DMS79 treated with DMSO at 0.1 percent for 48 hours (cell line): ENCODE measurements around the gene RNF220.

Experiments
- DNase-seq: peaks from one replicate; lab custom pipeline; 2025; lab: John Stamatoyannopoulos, UW

RNF220 gene

DNA sequence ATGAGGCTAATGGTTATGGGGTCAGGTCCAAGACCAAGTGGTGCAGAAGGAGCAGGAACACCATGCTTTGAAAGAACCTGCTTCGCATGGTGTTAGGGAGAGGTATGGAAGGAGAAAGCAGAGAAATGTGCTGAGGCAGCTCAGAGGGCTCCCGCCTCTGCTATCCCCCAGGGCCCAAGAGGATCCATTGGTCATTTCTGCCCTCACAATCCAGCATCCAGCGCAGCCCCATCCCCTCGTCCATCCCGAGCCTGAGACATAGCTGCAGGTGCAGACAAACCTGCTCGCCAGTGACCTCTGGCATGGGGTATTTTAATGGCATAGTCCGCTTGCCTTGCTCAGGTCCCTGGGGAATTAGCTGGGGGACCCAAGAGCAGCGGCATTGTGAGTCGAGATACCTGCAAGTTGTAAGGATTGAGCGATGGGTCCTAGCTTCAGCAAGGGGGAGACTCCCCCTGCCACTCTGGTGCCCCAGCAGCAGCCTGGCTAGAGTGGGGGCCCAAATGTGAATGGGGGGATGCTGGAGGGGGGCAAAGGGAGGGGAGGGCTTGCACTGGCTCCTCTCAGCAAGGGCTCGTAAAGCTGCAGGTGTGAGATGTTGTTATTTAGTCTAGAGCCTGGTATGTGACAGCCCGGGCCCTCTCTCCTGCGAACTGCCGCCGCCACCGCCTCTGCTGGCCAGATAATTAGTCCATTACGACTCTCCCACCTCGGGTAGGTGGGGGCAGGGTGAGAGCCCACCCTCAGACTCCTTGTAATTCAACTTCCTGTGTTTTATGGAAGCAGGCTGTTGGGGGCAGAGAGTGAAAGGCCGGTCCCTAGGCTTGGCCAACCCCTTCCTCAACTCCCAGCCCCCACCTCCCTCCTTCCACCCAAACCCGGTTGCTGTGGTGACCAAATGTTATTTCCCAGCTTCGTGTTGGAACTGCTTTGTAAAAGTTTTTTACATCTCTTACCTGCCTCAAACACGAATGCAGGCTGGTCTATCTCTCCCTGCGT, 118.8 kb downstream of the RNF220 start:
- no peak for DNase-seq

DNA sequence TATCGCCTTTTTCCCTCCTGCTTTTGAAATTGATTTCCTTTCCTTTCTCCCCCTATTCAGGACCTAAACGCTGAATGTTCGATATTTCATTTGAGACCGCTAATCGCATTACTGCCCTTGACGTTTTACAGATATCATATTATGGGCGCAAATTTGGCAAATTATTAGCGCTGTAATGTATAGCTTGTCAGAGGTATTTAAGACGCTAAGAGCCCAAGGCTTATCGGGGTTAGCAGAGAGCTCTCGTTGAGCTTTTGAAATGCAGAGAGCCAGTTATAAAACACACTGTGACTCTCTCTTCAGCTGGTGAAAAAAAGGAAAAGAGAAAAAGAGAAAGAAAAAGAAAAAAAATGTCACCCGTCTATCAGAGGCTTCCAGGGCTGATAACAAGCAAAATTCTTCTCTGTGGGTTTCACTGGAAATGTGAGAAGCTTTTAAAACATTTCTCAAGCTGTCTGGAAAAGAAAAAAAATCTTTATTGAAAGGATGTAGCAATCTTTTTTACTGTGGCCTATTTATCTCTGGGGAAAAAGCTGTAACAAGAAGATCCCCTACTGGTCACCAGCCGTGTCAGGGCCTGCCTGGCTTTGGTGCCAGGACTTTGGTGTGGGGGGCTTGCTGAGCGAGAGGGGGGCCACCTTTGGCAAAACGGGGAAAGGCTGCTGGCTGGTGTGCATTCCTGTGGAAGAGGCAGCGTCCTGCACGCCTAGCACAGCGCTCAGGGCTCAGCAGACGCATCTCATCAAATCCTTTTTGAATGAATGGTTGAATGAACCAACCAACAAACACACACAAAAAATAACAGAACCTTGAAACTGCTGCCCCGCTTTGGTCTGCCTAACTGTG, 119.8 kb downstream of the RNF220 start:
- DNase-seq: no peak

DNA sequence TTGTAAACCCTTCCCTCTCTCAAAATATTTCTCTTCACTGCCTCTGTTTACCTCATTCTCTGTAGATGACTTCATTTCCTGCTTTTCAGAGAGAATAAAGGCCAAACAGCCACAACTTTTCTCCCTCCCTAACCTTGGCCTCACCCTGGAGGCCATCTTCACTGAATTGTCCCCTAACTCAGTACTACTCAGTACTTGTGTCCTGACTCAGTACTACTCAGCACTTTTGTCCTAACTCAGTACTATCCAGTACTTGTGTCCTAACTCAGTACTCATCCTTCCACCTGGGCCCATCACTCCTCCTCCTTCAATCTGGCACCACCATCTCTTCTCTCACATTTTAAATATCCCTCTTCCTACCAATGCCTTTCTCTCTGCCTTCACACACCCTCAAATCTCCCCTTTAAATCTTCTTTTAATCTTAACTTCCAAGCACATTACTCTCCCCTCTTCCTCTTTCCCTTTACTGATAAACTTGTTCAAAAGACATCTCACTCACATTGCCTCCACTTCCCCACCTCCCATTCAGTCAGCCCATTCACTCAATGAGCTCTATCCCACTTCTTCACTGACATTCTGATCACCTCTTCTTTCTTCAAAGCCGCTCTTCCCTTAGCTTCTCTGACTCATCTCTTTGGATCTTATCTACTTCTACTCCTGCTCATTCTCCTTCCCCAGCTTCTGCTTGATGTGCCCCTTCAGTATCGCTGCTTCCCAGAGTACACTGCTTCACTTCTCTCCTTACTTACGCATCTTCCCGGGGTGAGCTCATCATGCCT, 121.4 kb downstream of the RNF220 start:
- no peak for DNase-seq

DNA sequence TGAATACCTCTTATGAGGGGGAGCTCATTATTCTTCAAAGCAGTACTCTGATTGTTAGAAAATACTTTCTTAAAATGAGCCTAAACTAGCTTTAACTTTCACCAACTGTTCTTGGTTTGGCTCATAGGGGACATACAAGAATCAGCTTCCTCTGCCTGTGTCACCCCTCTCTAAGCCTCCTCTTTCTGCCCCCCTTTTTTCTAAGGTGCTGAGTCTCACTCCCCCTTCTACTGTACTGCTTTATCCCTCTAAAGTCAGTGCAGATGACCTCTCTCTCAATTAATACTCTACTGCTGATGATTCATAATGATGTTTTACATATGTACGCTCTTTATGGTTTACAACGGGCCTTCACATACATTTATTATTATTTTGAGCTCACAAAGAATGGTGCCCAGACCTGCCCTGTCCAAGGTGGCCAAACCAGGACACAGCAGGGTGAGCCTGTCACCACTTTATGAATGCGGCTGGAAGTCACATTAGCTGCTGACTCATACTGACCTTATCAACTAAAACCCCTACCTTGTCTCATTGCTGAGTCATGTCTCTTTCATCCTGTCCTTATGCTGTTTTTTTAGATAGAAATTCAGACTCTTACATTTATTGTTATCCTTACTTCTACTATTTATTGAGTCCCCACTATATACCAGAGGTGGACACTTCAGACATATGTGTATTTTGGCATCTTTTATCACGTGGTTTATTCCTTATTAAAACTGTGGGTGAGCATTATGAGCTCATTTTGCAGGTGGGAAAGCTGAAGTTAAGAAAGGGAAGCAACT, 126.9 kb downstream of the RNF220 start:
- DNase-seq: no peak

DNA sequence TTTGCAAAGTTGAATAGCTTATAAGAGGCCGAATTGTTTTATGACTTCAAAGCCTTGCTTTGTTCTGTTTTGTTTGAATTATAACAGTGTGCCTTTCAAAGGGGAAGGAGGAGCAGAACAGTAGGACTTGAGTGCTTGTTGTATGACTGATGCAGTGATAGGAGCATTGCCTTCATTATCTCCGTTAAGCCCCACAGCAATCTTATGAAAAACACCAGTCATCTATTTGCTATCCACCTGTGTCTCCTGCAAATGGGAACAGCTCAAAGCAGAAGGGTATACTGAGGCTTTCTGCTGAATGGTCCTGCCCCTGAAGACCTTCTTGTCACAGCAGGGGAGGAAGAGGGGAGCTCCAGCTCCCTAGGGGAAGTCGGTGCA, 127.5 kb downstream of the RNF220 start:
- no peak for DNase-seq

DNA sequence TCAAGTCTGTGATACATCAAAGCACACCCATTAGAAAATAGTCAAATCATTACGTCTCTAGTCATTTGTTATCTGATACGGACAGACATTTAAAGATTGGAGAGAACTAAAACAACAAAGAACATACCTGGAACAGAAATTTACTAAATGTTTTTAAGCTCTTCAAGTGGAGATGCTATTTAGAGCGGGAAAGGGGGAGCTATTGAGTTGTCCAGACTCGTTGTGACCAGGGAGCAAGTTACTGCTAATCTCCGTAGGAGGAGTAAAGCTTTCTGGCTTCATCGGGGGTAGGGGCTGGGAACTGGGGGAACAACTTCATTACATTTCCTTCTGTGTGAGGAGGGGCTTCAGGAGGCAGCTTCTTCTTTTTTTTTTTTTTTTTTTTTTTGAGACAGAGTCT, 129.7 kb downstream of the RNF220 start:
- no peak for DNase-seq

DNA sequence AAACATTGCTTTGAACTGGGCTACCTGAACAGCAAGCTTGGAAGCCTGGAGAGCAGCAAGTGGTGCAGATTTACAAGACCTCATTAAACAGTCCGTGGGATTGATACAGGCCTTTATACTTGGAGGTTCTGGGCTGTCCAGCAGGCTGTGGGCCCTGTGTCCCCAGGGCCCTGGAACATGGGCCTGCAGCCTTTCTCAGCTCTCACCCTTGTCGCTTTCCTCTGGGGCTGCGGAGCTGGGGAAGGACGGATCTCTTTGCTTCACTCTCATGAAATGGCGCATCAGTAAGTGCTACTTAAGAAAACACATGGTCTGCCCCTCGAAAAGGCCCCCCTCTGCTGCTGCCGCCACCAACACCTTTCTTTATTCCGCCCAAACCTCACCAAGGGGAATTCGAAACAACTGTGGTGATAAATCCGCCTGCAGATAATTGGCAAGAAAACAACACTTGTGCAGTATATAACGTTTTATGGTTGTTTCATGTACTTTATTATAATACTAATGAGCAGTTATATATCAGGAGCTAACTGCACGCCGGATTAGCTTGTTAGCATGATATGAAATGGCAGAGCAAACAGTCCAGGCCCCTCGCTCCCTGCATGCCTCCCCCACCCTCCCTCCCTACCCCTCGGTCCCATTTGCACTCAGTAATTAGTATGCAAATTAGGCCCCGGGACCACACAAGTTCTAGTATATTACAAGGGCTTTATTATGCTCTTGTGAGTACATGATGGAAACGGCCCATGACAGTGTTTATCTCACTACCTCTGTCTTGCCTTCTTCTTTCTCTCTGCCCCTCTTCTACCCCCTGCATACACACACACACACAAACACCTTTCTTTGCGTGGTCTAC, 131.5 kb downstream of the RNF220 start:
- DNase-seq: no peak

DNA sequence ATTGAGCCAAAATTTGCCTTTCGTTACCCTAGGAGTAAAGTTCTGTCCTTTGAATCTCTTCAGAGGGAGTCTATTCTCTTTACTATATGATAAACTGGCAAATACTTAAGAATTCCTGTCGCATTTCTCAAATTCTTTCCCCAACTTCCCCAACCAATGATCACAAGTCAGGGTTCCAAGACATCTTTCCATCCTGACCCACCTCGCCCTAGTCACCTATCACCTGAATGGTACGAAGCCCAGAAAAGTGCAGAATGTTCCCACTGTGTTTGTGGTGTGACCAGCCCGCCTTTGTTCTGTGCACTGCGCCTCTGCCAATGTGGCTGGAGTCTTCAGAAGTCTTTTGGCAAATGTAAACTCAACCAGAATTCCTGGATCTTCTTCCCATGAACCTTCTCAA, 132.5 kb downstream of the RNF220 start:
- DNase-seq: no peak

DNA sequence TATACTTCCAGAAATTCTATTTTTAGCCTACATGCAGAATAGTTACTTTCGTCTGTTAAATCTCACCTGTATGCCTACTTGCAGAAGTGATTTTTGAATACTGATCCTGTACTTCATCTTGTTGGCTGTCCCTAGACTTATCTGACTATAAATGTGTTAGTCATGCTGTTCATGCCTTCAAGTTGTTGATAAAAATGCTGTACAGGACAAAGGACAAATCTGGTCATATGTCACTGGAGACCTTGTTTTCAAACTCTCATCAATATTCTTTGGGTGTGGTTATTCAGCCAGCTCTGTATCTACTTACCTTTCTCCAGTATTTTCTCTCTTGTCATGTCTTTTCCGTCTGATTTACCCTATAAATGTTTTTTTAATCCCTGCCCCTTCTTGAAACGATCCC, 132.9 kb downstream of the RNF220 start:
- DNase-seq: no peak

DNA sequence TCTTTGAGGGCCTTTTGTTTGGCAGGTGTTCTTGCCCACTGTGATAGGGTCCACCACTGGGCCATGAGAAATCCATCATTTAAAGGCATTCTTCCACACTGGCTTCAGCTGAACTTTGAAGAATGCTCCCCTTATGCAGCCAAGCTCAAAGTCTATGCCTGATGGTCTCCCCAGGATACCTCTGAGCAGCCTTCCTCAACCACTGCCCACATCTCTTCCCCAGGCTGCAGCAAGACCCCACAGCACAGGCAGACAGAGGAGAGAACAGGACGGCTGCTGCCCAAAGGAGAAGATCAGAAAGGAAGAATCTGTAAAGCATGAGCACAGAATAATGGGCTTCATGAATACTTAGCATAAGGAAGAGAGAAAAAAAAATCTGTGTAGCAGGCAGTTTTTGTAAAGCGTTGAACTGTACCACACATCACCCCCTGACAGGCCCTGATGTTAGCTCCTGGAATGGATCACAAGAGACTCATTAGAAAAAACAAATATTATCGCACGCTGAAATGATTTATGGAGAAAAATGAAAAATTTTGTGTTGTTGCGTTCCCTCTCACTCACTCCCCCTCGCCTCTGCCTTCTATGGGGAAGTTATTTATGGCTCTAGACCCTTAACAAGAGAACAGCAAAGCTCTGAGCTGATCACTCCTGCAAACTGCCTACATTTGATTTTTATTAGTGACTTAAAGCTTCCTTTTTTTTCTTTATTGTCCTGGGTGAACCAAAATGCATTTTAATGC, 135.1 kb downstream of the RNF220 start:
- DNase-seq: no peak

DNA sequence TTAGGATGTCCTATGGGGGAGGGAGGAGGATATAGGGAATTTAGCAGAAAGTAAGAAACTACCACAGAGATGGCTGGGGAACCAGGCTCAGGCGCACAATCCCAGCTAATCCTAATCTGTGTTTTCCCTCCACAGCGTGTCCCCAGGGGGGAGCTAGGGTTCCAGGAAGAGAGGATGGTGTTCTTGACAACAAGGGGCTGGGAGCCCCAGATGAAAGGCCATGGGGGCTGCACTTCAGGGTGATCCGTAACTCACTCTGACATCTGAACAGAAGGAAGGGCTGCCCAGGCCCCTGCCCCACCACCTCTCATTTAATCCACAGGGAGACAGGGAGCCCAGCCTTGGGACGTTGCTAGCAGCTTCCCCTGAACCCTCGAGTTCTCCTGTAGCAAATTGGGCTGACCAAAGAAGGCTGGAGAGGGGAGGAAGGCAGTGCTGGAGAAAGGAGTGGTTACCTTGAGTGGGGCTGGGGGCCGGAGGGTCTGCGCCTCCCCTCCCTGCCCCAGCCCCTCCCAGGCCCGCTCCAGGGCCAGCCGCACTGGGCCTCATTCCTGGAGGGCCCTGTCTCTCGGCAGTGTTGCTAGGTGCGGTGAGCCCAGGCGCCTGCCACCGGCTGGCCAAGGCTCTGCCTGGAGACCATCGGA, 137.5 kb downstream of the RNF220 start:
- no peak for DNase-seq

DNA sequence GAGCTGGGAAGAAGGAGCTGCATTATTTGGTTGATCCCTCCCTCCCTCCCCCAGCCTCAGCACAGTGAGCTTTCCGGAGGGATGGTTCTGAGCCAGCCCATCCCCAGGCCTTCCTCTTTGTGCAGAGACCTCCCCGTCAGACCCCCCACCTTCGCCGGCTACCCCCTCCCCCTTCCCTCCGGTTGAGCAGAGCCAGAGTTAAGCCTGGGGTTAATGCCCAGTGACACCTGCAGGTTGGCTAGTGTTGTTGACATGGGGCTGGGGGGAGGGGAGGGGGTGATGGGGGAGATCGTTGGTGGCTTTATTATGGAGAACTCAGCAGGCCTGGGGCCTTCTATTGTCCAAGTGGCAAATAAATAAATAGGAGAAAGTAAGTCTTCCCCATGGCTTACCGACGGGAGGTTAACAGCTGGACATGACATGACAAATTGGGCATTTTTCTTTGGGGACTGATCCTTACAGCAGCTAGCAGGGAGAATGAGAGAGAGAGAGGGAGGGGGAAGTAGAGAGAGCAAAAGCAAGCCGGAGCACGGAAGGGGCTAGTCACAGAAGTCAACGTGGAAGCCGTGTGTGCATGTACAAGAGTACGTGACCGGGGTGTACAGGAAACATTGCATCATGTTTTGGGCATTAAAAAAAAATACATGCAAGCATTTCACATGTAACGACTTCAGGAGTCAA, 138.1 kb downstream of the RNF220 start:
- no peak for DNase-seq

DNA sequence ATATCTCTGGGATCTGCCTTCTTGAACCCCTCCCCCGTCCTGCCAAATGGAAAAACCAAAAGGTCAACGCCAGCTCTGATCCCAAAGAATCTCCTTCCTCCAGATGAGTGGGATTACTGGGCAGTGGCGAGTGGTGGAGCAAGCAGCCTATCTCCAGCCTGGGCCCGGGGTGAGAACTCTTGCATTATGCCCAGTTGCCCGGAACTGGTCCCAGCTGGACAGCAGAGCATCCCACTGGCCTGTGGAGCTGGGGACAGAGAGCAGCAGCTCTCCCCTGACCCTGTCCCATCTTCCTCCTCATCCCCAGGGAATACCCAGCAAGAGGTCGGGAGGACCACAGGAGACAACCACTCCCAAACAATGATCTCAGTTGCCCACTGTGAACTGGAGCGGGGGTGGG, 138.7 kb downstream of the RNF220 start:
- DNase-seq: no peak

DNA sequence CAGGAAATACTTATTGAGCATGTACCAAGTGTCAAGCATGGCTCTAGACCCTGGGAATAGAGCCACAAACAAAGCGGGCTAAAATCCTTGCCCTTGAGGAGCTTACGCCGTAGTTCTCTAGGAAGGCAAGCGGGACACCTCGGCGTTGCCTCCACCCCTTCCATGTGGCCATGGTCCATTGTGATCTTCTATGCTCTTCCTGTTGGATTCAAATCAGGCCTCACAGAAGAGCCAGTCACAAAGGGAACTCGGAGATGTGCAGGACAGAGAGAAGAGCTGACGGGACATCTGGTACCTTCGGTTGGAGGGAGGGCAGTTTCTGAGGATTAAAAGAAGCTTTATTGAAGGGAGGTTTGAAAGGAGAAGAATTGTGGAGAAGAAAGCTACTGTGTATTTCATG, 139.9 kb downstream of the RNF220 start:
- no peak for DNase-seq

DNA sequence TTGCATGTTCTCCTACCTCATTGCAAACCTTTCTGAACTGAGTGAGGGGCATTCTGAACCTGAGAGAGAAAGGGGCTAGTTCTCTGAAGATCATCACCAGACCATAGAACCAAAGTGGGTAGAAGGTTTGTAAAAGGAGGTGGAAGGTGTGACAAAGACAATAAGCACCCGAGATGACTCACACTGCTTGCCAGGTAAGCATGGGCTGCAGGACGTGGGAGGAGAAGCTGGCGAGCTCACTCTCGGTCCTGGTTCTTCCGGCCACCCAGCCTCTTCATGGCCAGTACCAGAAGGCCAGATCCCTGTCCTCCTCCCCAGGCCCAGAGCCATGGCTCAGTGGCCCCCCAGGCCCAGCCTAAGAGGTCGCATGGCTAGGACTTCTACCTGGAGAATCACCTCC, 140.9 kb downstream of the RNF220 start:
- no peak for DNase-seq

DNA sequence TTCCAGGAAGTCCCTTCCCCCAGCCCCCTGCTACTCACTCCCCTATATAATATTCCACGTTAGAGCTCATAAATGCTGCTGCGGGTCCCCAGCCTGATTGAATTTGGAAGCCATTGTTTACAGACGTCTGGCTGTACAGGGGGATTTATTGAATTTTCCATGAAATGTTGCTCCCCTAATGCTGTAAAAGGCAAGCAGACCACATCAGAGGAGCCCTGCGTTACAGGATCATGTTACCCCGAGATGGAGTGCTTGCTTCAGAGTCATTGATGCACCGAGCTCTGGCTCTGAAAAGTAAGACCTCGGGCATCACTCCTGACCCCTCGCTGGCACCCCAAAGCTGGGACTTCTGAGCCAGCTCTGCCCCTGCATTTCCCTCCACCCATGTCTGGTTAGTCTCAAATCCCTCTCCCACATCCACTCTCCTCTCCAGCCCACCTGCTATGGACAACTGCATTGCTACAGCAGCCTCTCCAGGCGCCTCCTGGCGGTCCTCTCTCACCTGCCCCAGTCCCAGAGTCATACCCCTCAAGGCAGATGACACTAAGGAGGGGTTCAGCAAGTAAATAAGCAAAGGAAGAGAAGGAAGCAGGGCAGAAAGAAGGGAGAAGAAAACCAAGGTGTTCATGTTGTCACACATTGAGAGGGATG, 141.5 kb downstream of the RNF220 start:
- DNase-seq: no peak

DNA sequence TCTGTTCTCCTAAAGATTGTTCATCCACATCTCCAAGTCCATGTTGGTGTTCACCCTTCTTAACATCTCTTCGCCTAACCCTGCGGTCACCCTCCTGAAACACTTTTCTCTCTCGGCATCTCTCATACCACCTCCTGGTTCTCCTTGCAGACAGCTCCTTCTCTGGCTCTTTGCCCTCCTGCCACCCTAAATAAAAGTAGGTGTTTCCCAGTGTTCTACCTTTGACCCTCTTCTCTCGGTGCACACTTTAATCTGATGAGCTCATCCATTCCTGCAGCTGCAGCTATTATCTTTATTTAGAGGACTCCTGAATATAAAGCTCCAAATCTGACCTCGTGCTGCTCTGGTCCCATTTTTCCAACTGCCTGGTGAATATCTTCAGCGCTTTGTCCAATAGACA, 142.3 kb downstream of the RNF220 start:
- DNase-seq: no peak

DNA sequence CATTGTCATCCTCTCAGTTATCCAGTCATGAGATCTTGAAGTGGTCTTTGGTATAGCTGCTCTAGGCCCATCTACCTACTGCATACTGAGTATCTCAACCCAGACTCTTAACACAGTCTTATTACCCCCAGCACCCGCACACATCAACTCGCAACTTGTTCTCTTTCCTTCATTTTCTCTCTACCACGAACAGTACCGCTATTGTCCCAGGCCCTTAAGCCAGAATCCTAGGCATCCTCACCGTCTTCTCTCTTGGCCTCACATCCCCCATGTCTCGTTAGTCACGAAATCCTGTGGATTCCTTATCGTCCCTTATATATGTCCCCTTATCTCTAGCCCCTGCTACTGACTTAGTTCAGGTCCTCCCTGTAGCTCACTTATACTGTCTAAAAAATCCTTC, 142.8 kb downstream of the RNF220 start:
- no peak for DNase-seq
